ENCODE results near the gene ARSJ. TPM values are rescaled to one million over a fixed set of nuclear protein-coding genes. Genes with fewer than 3 reads are reported as not detected.

The ARSJ gene
- total and polyA plus RNA-seq, 2 of the 8 experiments (the other 6 are each of a cell fraction or from before 2014, with no cell fraction given) = 1.4 to 6.3 TPM

GRCh38 chr4:114027596-114027995 is 48.1 kb upstream of the ARSJ start:
- Histone ChIP-seq H4K8ac (ENCODE audit: extremely low read depth, insufficient read depth, low read length) (no peak overlapping the region), H2BK20ac (ENCODE audit: low read length) (no peak overlapping the region), H2BK15ac (ENCODE audit: low read length) (no peak overlapping the region), H3K36me3 (ENCODE audit: control insufficient read depth in 2 of 4, insufficient read depth in 4 of 4, low read length in 3 of 4) (no peaks in the 10 kb centered on the region), H3K4me1 (replicated peaks in 1 of 4; ENCODE audit: control insufficient read depth in 3 of 4, insufficient read depth in 4 of 4, low read length in 3 of 4) (no peaks in the 10 kb centered on the region), H3K4me3 (ENCODE audit: extremely low read depth in 1 of 4, insufficient read depth in 2 of 4, low read depth in 3 of 4, low read length in 4 of 4) (no peak overlapping the region), H3K9me3 (ENCODE audit: insufficient read depth in 2 of 2, low read depth in 1 of 2, low read length in 1 of 2) (no peaks in the 10 kb centered on the region), H3K23me2 (ENCODE audit: low read depth, low read length) (no peaks in the 10 kb centered on the region), H3K4me2 (ENCODE audit: insufficient read depth in 1 of 2, low read depth in 2 of 2, low read length in 2 of 2) (no peak overlapping the region), H4K5ac (ENCODE audit: insufficient read length, low read depth, low read length) (no peak overlapping the region), H2BK5ac (ENCODE audit: low read depth, low read length) (no peak overlapping the region), H3K27ac (ENCODE audit: low read depth, low read length) (no peak overlapping the region), H3K23ac (ENCODE audit: insufficient read length) (no peak overlapping the region), H3K27me3 (replicated peaks in 1 of 4; ENCODE audit: control insufficient read depth in 3 of 4, extremely low read depth in 1 of 4, insufficient read depth in 3 of 4, low read length in 3 of 4) (no peaks in the 10 kb centered on the region), H3K14ac (ENCODE audit: insufficient read length) (no peak overlapping the region), H3K9ac (replicated peaks in 1 of 4; ENCODE audit: extremely low read depth in 1 of 4, low read depth in 3 of 4, low read length in 3 of 4) (no peak overlapping the region), H3K79me2 (ENCODE audit: control insufficient read depth in 1 of 2, insufficient read depth in 2 of 2, low read length in 2 of 2) (no peaks in the 10 kb centered on the region), H3K18ac (ENCODE audit: extremely low read depth, low read length) (no peak overlapping the region), H2AFZ (ENCODE audit: low read length) (no peak overlapping the region), H2BK12ac (ENCODE audit: low read depth, low read length) (no peak overlapping the region), H4K91ac (replicated peaks; ENCODE audit: insufficient read length, low read length) (no peak overlapping the region), H3K56ac (replicated peaks; ENCODE audit: insufficient read length, low read depth, low read length) (no peak overlapping the region), H2BK120ac (replicated peaks; ENCODE audit: low read depth, low read length) (no peak overlapping the region), H4K20me1 (replicated peaks in 1 of 2; ENCODE audit: control insufficient read depth in 1 of 2, insufficient read depth in 2 of 2, low read length in 2 of 2) (no peaks in the 10 kb centered on the region), H3K4ac (replicated peaks; ENCODE audit: insufficient read length, low read depth, low read length) (no peak overlapping the region), H2AK5ac (ENCODE audit: low read depth, low read length) (no peak overlapping the region), H3K79me1 (ENCODE audit: low read depth, low read length) (no peaks in the 10 kb centered on the region)
- no peak for DNase-seq (ENCODE audit: low read depth in 1 of 2, low spot score in 2 of 2)
- ChIA-PET CTCF (ENCODE audit: partially characterized antibody) (no interaction called here), POLR2A (ENCODE audit: partially characterized antibody) (no interaction called here)
- TF ChIP-seq ZNF274 (IDR thresholded peaks at IDR 0.05; ENCODE audit: borderline replicate concordance, extremely low read depth, low read length) (no peak), TAF7 (optimal IDR thresholded peaks at IDR 0.05; ENCODE audit: borderline replicate concordance, low read depth, low read length) (no peak), KDM4A (IDR thresholded peaks at IDR 0.05; ENCODE audit: low read depth, low read length, severe bottlenecking) (no peak), JUN (IDR thresholded peaks at IDR 0.05; ENCODE audit: low read depth, low read length) (no peak), CBX5 (IDR thresholded peaks at IDR 0.05; ENCODE audit: low read depth, low read length) (no peak), CHD2 (IDR thresholded peaks at IDR 0.05; ENCODE audit: low read length) (no peak), POLR2AphosphoS5 (IDR thresholded peaks at IDR 0.05; ENCODE audit: low read depth, low read length) (no peak), NANOG (IDR thresholded peaks at IDR 0.05; ENCODE audit: insufficient read depth, low read depth, low read length, poor library complexity, severe bottlenecking) (no peak), SIRT6 (IDR thresholded peaks at IDR 0.05; ENCODE audit: low read length) (no peak), HDAC6 (IDR thresholded peaks at IDR 0.05; ENCODE audit: low read depth, low read length) (no peak), FOSL1 (IDR thresholded peaks at IDR 0.05; ENCODE audit: insufficient read depth, low read depth, low read length) (no peak), PHF8 (conservative IDR thresholded peaks at IDR 0.05; ENCODE audit: low read depth, low read length) (no peak), RNF2 (IDR thresholded peaks at IDR 0.05; ENCODE audit: borderline replicate concordance, low read depth, low read length, missing control alignments, poor library complexity, severe bottlenecking) (no peak), YY1 (IDR thresholded peaks at IDR 0.05; ENCODE audit: low read depth, low read length) (no peak), BCL11A (IDR thresholded peaks at IDR 0.05; ENCODE audit: low read depth in 2 of 2, low read length in 2 of 2) (no peak), ATF3 (IDR thresholded peaks at IDR 0.05; ENCODE audit: insufficient read depth, low read depth, low read length) (no peak)
- FAIRE-seq = no peak

Data from H1 (cell line).